Stimulated activated CD4-positive, alpha-beta T cell treated with anti-CD3 and anti-CD28 coated beads, Interleukin-4, amount 100 ng/mL, for 24 hours (primary cell): ENCODE data around the gene PDCD2L.
"Not testable (repeated sequence)": the region's sequence is repeated elsewhere in the genome, so short reads cannot be mapped to it uniquely, and the experiment has no call there.

Experiments used
- DNase-seq: peaks from one replicate; pipeline ENCODE4 v3.0.0-alpha.2; 2020

PDCD2L gene

GRCh38 chr19:34375598-34375997, 28.6 kb upstream of the PDCD2L start:
- no peak for DNase-seq

DNA sequence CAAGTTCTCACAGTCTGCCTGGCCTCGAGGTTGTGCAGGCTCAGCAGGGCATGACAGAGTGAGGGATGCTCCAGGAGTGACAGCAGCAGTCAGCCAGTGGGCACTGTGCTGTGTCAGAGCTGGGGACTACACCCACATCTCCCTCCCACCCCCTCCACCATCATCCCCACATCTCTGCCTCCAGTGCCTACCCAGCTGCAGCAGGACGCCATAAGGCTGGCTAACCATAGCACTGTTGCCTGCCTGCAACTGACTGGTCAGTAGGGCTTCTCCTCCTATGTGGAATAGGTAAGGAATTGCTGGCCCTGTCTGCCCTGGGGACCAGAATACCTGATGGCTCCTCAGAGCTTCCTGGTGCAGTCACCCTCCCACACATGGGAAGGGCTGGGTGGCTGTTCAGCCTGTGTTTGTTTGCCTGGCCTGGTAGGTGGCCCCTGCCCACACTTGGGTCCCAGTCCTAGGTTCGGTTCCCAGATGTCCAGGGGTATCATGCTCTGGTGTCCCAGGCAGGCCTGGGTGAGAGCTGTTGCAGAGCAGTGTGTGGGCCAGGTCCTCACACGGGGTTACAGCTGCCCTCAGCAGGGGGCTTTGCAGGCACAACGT, 23.5 kb upstream of the PDCD2L start:
- no peak for DNase-seq

DNA sequence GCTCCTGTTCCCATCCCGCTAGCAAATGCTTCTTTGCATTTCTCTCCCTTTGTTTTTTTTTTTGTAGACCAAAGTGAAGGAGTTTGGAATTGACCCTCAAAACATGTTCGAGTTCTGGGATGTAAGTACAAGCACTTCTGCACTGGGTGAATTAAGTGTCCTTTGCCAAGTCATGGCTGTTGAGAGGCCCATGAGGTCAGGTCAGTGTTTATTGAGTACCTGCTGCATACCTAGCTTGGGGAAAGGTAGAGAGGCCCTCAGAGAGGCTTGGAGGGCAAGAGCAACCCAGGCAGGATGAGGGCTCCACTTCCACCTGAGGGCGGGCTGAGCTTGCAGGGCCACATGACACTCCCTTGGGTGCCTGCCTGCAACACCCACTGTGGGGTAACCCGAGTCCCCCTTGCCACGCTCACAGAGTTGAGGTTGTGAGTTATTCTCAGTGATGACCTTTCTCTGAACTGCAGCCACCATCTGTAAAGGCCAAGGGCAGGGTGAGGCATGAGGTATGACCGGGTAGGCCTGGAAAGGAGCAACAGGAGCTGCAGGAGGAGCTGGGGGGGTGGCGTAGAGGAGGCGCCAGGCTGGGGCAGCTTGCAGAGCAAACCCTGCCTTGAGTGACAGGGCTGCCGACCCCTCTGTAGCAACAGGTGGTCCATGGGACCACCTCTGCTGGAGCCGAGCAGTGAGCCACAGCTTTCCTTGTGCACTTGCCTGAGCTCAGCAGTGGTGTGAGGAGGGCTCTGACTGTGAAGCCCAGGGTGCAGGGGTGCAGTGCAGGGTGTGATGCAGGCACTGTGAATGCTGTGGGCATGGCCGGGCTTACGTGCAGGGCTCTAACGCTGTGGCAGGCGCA, 22.6 kb upstream of the PDCD2L start:
- DNase-seq: no peak

DNA sequence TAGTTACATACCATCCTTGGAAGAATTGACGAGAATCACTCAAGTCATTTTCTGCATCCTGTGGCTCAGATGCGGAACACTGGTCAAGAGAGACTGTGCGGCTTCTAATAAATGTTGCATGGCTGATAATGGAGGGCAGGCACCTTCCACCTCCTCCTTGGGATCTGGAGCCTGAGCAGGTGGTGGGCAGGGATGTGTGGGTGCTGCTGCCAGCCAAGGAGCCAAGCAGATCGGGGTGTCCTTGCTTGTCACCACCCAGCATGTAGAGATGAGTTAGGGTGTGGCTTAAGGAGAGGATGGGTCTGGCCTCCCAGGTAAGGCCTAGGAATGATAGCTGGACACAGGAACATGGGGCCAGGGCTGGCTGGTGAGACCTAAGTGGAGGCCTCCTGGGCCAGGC, 21.7 kb upstream of the PDCD2L start:
- no peak for DNase-seq

- DNase-seq: no peak
These were observed 20.6 kb upstream of the PDCD2L start for GRCh38 chr19:34383599-34383998.

- no peak for DNase-seq
These were observed 17.4 kb upstream of the PDCD2L start for GRCh38 chr19:34386645-34387445.

DNA sequence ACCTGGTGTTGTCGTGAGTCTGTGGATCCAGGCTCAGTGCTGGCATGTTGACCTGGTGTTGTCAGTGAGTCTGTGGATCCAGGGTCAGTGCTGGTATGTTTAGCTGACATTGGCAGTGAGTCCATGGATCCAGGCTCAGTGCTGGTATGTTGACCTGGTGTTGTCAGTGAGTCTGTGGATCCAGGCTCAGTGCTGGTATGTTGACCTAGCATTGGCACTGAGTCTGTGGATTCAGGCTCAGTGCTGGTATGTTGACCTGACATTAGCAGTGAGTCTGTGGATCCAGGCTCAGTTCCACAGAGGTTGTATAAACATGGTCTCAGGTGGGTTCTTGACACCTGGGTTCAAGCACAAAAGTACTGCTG, 16.8 kb upstream of the PDCD2L start:
- DNase-seq: no peak

GRCh38 chr19:34388745-34389144, 15.5 kb upstream of the PDCD2L start:
- not testable (repeated sequence) for DNase-seq

GRCh38 chr19:34391813-34392212, 12.4 kb upstream of the PDCD2L start:
- no peak for DNase-seq

DNA sequence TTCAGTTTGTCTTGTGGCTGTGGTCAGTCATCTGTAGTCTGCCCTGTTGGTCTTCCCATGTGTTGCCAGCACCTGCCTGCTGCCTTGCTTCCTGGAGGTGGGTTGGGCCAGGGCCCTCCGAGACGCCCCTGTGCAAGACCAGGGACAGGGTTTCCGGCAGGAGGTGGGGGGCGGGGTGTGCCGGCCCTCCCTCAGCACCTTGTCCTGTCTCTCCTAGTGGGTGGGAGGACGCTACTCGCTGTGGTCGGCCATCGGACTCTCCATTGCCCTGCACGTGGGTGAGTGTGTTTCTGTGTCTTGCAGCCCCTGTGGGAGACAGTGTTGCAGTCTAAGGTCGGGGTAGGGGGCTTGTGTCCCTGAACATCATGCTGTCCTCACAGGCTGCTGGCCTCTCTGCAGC, 11.2 kb upstream of the PDCD2L start:
- DNase-seq: no peak

DNA sequence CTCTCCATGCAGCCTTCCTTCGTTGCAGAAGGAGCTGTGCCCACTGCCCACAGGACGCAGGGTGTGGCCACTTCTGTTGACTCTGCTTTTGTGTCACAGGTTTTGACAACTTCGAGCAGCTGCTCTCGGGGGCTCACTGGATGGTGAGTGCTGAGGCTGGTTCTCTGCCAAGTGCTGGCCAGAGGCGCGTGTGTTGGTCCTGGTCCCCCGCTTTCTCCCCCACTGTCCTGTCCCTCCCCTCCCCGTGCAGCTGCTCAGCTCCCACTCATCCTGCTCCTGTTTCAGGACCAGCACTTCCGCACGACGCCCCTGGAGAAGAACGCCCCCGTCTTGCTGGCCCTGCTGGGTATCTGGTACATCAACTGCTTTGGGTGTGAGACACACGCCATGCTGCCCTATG, 10.6 kb upstream of the PDCD2L start:
- no peak for DNase-seq

DNA sequence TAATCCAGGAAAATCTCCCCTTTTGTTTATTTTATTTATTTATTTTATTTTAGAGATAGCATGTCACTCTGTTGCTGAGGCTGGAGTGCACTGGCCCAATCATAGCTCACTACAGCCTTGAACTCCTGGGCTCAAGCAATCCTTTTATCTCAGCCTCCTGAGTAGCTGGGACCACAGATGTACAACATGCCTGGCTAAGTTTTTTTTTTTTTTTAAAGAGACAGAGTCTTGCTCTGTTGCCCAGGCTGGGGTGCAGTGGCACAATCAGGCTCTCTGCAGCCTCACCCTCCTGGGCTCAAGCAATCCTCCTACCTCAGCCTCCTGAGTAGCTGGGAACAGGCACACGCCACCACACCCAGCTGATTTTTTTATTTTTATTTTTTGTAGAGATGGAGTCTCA, 6.3 kb upstream of the PDCD2L start:
- no peak for DNase-seq

DNA sequence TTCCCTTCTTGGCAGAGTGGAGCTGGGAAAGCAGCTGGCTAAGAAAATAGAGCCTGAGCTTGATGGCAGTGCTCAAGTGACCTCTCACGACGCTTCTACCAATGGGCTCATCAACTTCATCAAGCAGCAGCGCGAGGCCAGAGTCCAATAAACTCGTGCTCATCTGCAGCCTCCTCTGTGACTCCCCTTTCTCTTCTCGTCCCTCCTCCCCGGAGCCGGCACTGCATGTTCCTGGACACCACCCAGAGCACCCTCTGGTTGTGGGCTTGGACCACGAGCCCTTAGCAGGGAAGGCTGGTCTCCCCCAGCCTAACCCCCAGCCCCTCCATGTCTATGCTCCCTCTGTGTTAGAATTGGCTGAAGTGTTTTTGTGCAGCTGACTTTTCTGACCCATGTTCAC, 4.3 kb upstream of the PDCD2L start:
- DNase-seq: no peak

DNA sequence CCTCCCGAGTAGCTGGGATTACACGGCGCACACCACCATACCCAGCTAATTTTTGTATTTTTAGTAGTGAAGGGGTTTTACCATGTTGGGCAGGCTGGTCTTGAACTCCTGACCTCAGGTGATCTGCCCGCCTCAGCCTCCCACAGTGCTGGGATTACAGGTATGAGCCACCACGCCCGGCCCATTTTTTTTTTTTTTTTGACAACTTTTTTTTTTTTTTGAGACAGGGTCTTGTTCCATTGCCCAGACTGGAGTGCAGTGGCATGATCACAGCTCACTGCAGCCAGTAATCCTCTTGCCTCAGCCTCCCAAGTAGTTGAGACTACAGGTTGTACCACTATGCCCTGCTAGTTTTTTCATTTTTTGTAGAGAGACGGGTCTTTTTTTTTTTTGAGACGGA, 3.4 kb upstream of the PDCD2L start:
- DNase-seq: not testable (repeated sequence)

DNA sequence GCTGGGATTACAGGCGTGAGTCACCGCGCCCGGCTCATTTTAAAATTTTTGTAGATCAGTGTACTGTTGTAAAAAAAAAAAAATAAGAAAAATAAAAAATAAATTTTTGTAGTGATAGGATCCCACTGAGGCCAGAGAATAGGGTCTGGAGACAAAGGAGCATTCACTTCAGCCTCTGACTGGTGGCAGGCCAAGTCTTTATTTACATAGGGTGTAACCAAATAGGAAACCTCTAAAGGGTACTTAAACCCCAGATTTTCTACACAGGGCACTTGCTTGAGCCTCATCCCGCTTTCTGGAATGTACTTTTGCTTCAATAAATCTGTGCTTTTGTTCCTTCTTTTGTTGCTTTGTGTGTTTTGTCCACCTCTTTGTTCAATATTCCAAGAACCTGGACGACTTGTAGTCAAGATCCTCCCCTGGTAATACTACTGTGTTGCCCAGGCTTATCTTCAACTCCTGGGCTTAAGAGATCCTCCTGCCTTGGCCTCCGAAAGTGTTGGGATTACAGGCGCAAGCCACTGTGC, 2.1 kb upstream of the PDCD2L start:
- DNase-seq: no peak

DNA sequence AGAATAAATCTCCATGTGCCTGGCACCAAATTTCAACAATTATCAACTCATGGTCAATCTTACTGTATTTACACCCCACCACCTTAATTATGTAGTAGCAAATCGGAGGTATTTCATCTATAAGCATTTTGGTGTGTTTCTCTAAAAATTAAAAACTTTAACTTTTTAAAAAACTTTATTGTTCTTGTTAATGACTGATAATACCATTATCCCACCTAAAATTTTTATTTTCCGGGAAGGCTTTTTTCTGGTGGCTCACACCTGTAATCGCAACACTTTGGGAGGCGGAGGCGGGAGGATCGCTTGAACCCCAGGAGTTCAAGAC, 453 bp upstream of the PDCD2L start:
- DNase-seq: no peak

DNA sequence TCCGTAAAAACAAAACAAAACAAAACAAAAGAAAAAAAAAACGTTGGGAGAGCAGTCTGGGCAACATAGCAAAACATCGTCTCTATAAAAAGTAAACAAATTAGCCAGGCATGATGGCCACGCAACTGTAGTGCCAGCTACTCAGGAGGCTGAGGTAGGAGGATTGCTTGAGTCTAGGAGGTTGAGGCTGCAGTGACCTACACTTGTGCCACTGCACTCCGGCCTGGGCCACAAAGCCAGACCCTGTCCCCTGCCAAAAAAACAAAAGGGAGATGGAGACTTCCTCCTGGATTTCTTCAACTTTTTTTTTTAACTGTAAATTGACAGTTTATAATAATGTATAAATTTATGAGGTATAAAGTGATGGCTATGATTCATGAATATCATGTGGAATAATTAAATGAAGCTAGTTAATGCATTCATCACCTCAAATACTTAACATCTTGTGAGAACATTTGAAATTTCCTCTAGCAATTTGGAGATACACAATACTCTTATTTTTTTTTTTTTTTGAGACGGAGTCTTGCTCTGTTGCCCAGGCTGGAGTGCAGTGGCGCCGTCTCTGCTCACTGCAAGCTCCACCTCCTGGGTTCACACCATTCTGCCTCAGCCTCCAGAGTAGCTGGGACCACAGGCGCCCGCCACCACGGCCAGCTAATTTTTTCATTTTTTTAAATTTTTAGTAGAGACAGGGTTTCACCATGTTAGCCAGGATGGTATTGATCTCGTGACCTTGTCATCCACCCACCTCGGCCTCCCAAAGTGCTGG, 1.9 kb downstream of the PDCD2L start:
- DNase-seq: no peak

- DNase-seq: no peak
These were observed 4.2 kb downstream of the PDCD2L start for GRCh38 chr19:34408411-34408810.

GRCh38 chr19:34409189-34410164, 5.3 kb downstream of the PDCD2L start:
- no peak for DNase-seq

GRCh38 chr19:34411216-34411615, 7.0 kb downstream of the PDCD2L start:
- no peak for DNase-seq

GRCh38 chr19:34416021-34416545, 11.9 kb downstream of the PDCD2L start:
- DNase-seq: no peak

DNA sequence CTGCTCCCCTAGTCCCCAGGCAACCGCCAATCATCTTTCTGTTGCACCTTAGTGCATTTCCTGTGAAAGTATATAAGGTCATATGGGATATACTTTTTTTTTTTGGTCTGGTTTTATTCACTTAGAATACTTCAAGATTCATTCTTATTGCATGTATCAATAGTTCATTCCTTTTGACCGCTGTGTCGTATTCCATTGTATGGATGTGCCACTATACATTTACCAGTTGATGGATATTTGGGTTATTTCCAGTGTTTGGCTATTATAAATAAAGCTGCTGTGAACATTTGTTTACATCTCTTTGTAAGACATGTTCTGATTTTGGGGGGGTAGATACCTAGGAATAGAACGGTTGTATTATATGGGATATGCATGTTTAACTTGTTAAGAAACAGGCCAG, 14.1 kb downstream of the PDCD2L start:
- DNase-seq: no peak
